COR-L47 (cell line): ENCODE data around the gene TARS2.

Experiments used
- DNase-seq: peaks from one replicate; lab custom pipeline; 2025; lab: John Stamatoyannopoulos, UW

Gene TARS2

DNA sequence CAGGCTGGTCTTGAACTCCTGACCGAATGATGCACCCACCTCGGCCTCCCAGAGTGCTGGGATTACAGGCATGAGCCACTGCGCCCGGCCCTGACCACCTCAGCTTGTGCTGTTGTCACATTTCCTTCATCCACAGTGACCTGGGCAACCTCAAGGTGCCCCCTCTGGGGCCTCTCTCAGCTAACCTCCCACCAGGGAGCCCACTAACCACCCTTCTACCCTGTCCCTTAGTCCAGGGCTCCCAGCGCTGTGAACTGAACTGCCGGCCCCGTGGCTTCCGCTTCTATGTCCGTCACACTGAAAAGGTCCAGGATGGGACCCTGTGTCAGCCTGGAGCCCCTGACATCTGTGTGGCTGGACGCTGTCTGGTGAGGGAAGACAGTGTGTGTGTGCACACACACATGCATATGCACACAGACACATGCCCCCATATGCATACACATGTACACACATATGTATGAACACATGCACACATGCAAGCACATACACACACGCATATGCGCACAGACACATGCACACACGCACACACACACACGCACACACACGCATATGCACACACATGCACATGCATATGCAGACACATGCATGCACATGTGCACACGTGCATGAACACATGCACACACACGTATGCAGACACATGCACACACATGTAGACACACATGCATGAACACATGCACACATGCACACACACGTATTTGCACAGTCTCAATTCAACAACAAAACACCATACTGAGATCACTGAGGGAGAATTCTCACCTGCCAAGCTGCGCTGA lies 68.2 kb downstream of the TARS2 start:
- no peak for DNase-seq

DNA sequence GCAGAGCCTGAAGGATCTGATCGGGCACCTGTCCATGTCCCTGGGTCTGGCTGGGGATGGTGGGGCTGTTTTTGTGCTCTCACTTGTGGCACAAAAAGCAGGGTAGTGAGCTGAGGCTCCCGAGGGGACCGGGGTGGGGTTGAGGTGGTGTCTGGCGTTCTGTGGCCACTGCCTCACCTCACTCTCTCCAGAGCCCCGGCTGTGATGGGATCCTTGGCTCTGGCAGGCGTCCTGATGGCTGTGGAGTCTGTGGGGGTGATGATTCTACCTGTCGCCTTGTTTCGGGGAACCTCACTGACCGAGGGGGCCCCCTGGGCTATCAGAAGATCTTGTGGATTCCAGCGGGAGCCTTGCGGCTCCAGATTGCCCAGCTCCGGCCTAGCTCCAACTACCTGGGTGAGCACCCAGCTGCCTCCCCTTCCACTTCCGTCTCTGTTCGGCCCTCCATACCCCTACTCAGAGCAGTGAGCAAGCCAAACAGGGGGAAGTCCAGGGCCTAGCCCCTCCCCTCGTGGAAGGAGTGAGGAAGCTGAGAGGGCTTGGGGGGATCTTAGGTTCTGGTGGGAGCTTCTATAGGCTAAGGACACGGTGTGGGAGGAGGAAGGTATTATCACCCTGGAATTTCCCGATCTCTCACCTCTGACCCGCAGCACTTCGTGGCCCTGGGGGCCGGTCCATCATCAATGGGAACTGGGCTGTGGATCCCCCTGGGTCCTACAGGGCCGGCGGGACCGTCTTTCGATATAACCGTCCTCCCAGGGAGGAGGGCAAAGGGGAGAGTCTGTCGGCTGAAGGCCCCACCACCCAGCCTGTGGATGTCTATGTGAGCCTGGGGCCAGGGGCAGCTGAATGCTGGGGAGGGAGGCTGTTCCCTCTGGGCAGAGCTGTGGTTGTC lies 69.0 kb downstream of the TARS2 start:
- no peak for DNase-seq

DNA sequence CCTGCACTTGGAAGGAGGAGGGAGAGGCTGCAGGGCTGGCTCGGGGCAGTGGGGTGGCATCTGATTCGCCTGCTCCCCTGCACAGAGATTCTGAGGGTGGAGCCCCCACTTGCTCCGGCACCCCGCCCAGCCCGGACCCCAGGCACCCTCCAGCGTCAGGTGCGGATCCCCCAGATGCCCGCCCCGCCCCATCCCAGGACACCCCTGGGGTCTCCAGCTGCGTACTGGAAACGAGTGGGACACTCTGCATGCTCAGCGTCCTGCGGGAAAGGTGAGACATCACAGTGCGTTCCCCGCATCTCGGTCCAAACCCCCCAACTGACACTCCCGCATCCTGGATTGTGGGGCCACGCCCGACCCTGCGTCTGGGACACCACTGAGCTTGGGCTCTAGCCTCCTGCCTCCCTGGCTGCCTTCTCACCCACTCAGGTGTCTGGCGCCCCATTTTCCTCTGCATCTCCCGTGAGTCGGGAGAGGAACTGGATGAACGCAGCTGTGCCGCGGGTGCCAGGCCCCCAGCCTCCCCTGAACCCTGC lies 69.9 kb downstream of the TARS2 start:
- no peak for DNase-seq
